Endothelial cell of umbilical vein (primary cell): ENCODE measurements around the gene OTUD7B. TPM values are rescaled to one million over a fixed set of nuclear protein-coding genes. Genes with fewer than 3 reads are reported as not detected.

ENCODE experiments used
- BruUV-seq: library from RNA; stranded (reverse); fragments of 400-500 nt; replicated peaks from 2 replicates; lab custom pipeline; 2021; lab: Mats Ljungman, UMichigan
- CTCF ChIA-PET: fragments of 300-600, 350-600 bp; sonication (Branson Sonifier 250); formaldehyde crosslinking; loops from one replicate; lab custom pipeline; 2021; ENCODE audit warnings: antibody characterized with exemption, inconsistent platforms; lab: Charles Lee
- POLR2A ChIA-PET: fragments of 300-600, 350-600 bp; sonication (Branson Sonifier 250); formaldehyde crosslinking; loops from one replicate; lab custom pipeline; 2021; ENCODE audit warnings: antibody characterized with exemption, inconsistent platforms; lab: Charles Lee
- DNase-seq: peaks from one replicate; pipeline ENCODE4 v3.0.0-alpha.2; 2011; ENCODE audit warnings: low read depth, low spot score
- FAIRE-seq: peaks from 2 replicates; lab custom pipeline; 2011; peaks lifted over from hg19 to GRCh38; lab: Jason Lieb, UNC
- H2AFZ ChIP-seq: 2 replicates; pipeline ENCODE4 v1.6.0; 2012; ENCODE audit warnings: low read depth, low read length, control low read depth, inconsistent platforms
- H3K27ac ChIP-seq: 2 replicates; pipeline ENCODE4 v1.5.1; 2011; ENCODE audit warnings: low read depth, mild to moderate bottlenecking, control low read depth, low read length, moderate library complexity; ENCODE audit not compliant: insufficient read depth
- H3K27me3 ChIP-seq, 2 experiments: 2 replicates each; pipeline versions ENCODE4 v1.6.0 to v1.6.1; 2011; ENCODE audit warnings: low read length in 2 of 2, mixed read lengths in 1 of 2; ENCODE audit not compliant: control insufficient read depth in 2 of 2, insufficient read depth in 2 of 2
- H3K36me3 ChIP-seq, 2 experiments: 2 replicates in 1 of 2; 3 replicates in 1 of 2; pipeline ENCODE4 v1.5.1; 2011; ENCODE audit warnings: low read length in 2 of 2, mild to moderate bottlenecking in 1 of 2, moderate library complexity in 1 of 2; ENCODE audit not compliant: control insufficient read depth in 2 of 2, insufficient read depth in 2 of 2; ENCODE audit errors: extremely low read depth in 1 of 2
- H3K4me1 ChIP-seq: 3 replicates; pipeline ENCODE4 v1.5.1; 2011; ENCODE audit warnings: mild to moderate bottlenecking, low read length; ENCODE audit not compliant: control insufficient read depth, insufficient read depth; ENCODE audit errors: extremely low read depth
- H3K4me2 ChIP-seq: 2 replicates; pipeline ENCODE4 v1.6.1; 2011; ENCODE audit warnings: low read length, control low read depth, mixed read lengths; ENCODE audit not compliant: insufficient read depth
- H3K4me3 ChIP-seq, 3 experiments: fragments of 200-600 bp in 1 of 3; sonication (generic), shearing (Covaris generic) in 1 of 3; replicated peaks in 1 of 3; 2 replicates each; pipeline ENCODE4 v1.5.1; 2011 to 2016; ENCODE audit warnings: control low read depth in 3 of 3, low read length in 3 of 3, mild to moderate bottlenecking in 2 of 3, inconsistent platforms in 1 of 3, low read depth in 1 of 3, moderate library complexity in 1 of 3; ENCODE audit not compliant: insufficient read depth in 1 of 3
- H3K79me2 ChIP-seq: 2 replicates; pipeline ENCODE4 v1.6.0; 2012; ENCODE audit warnings: low read length, inconsistent platforms; ENCODE audit not compliant: control insufficient read depth, insufficient read depth
- H3K9ac ChIP-seq: replicated peaks from 2 replicates; pipeline ENCODE3; 2011; ENCODE audit warnings: low read length, control low read depth; ENCODE audit not compliant: insufficient read depth; ENCODE audit errors: extremely low read depth
- H3K9me1 ChIP-seq: replicated peaks from 3 replicates; pipeline ENCODE4 v1.6.0; 2011; ENCODE audit warnings: mild to moderate bottlenecking, low read length; ENCODE audit not compliant: control insufficient read depth, insufficient read depth; ENCODE audit errors: extremely low read depth
- H3K9me3 ChIP-seq: replicated peaks from 2 replicates; pipeline ENCODE4 v1.5.1; 2012; ENCODE audit warnings: low read length, inconsistent platforms; ENCODE audit not compliant: control insufficient read depth, insufficient read depth
- H4K20me1 ChIP-seq: replicated peaks from 2 replicates; pipeline ENCODE3; 2011; ENCODE audit warnings: mild to moderate bottlenecking, low read length; ENCODE audit not compliant: control insufficient read depth, insufficient read depth; ENCODE audit errors: extremely low read depth
- CTCF ChIP-seq, 2 donors: IDR thresholded peaks; 1 replicate in 1 of 2; 2 replicates in 1 of 2; pipeline ENCODE4 v1.5.1; 2011; ENCODE audit warnings: low read length in 2 of 2, mild to moderate bottlenecking in 2 of 2, moderate library complexity in 2 of 2, control low read depth in 1 of 2, inconsistent platforms in 1 of 2, low read depth in 1 of 2; ENCODE audit not compliant: insufficient read depth in 1 of 2; ENCODE audit errors: extremely low read depth in 1 of 2
- EZH2 ChIP-seq: IDR thresholded peaks from 2 replicates; pipeline ENCODE4 v1.6.1; 2012; ENCODE audit warnings: borderline replicate concordance, low read depth, mild to moderate bottlenecking, moderate library complexity, low read length, inconsistent platforms; ENCODE audit not compliant: severe bottlenecking
- FOS ChIP-seq: IDR thresholded peaks from 2 replicates; pipeline ENCODE4 v1.6.1; 2011; ENCODE audit warnings: mild to moderate bottlenecking, low read length, moderate library complexity, borderline replicate concordance; ENCODE audit not compliant: insufficient read depth
- GATA2 ChIP-seq: IDR thresholded peaks from 2 replicates; pipeline ENCODE4 v1.7.0; 2011; ENCODE audit warnings: low read depth, mild to moderate bottlenecking, moderate library complexity, mixed read lengths, low read length; ENCODE audit not compliant: insufficient read length, insufficient read depth
- JUN ChIP-seq: IDR thresholded peaks from 2 replicates; pipeline ENCODE4 v1.6.1; 2011; ENCODE audit warnings: borderline replicate concordance, low read depth; ENCODE audit not compliant: insufficient read length, insufficient read depth
- MAX ChIP-seq: IDR thresholded peaks from 2 replicates; pipeline ENCODE4 v1.6.1; 2011; ENCODE audit not compliant: insufficient read depth, insufficient read length
- MYC ChIP-seq: IDR thresholded peaks from one replicate; pipeline ENCODE4 v1.6.1; 2011; ENCODE audit warnings: mild to moderate bottlenecking, low read depth, low read length
- POLR2A ChIP-seq: IDR thresholded peaks from 2 replicates; pipeline ENCODE4 v1.6.1; 2012; ENCODE audit warnings: low read depth, mild to moderate bottlenecking, control low read depth, low read length
- POLR2AphosphoS5 ChIP-seq: IDR thresholded peaks from 2 replicates; pipeline ENCODE4 v1.6.1; 2012; ENCODE audit warnings: low read depth, mild to moderate bottlenecking, control low read depth, low read length, moderate library complexity; ENCODE audit not compliant: insufficient read depth
- dilution Hi-C: fragments of 300-500 bp; cut with MboI; formaldehyde crosslinking; loops from one replicate; pipeline ENCODE4 v1.15.0; 2019; ENCODE audit warnings: low sequenced_read_pairs; ENCODE audit not compliant: extremely low pct_ligation_motif_present
- intact Hi-C: fragments of 100-400 bp; cut with micrococcal nuclease; formaldehyde crosslinking; loops from one replicate; pipeline ENCODE4 v1.10.0; 2022
- polyA plus RNA-seq, 4 experiments: library from polyadenylated mRNA; depleted of rRNA in 3 of 4; stranded (reverse) in 3 of 4; unstranded in 1 of 4; fragments of >200 nt; gene quantifications; 2 replicates each; pipeline versions ENCODE4 v1.2.1 to v1.2.3, GENCODE V29; 2011 to 2012; ENCODE audit warnings: missing spikeins in 1 of 4
- total RNA-seq: library from RNA; stranded (reverse); gene quantifications from 2 replicates; pipeline ENCODE4 v1.2.3, GENCODE V29; 2021

The OTUD7B gene
- total and polyA plus RNA-seq, 2 donors (not counting 3 experiments of a cell fraction or from before 2014, with no cell fraction given): 4.3 to 22.8 TPM

DNA sequence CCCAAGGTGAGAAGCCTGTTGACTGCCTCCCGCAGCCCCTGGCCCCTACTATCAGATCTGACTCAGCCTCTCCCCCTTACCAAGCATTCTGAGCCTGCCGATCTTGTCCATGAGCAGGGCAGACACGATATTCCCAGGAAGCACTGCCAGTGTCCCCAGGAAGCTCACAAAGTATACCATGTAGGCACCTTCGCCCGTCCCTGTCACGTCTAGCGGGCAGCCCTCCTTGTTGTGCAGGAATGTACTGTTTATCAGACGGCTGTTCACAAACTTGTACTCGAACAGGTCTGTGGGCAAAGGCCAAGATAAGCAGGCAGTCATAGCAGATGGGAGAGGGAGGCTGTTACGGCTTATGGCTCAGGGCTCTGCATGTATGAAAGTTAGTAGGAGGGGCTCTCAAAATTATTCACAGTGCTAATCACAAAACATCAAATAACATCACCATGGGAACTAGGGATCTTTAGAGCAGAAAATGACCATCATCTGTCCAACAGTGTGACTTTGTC is 103.9 kb downstream of the OTUD7B start:
- Histone ChIP-seq H3K9me3 (no peaks in the 10 kb centered on the region), H4K20me1 (no peaks in the 10 kb centered on the region), H3K4me1 (no peaks in the 10 kb centered on the region), H3K27me3 (peaks cover 0 to 7% of the 10 kb centered on the region in 2 experiments), H3K4me2 (no peak overlapping the region), H3K4me3 (no peak overlapping the region), H3K9ac (no peak overlapping the region), H3K36me3 (no peaks in the 10 kb centered on the region), H3K27ac (no peak overlapping the region), H3K79me2 (no peaks in the 10 kb centered on the region), H3K9me1 (no peaks in the 10 kb centered on the region), H2AFZ (no peak overlapping the region)
- DNase-seq (no peak), FAIRE-seq (no peak)
- no TSS peak for BruUV-seq
- dilution Hi-C loops: no loop called here
- intact Hi-C loops: no loop called here
- ChIA-PET POLR2A (no interaction called here), CTCF (interaction anchor here (0.9 kb wide), 1 partner anchor 144 kb away, joined by 6 read pairs; no protein-coding TSS in a partner anchor)
- TF ChIP-seq GATA2 (no peak), FOS (no peak), POLR2A (no peak), MAX (no peak), POLR2AphosphoS5 (no peak), JUN (no peak), EZH2 (no peak), CTCF (IDR thresholded peaks at IDR 0.05; ENCODE audit: extremely low read depth in 1 of 2, insufficient read depth in 1 of 2, low read depth in 1 of 2, low read length in 2 of 2) (no peak), MYC (no peak)
